Upper lobe of right lung (tissue), 1 donor: ENCODE results near the gene S100A5. TPM values are rescaled to one million over a fixed set of nuclear protein-coding genes. Genes with fewer than 3 reads are reported as not detected.
A peak's percentile ranks its signal among the peaks of the same experiment; 100 is the strongest.

Experiments used
- ATAC-seq: fragments of 200-7000 bp; cut with Tn5 transposase; one replicate; pipeline ENCODE4 v1.9.1; 2020; ENCODE audit warnings: mild to moderate bottlenecking, moderate library complexity
- DNase-seq: peaks from one replicate; pipeline ENCODE4 v3.0.0-alpha.2; 2020
- H3K27ac ChIP-seq: fragments of 200-600 bp; one replicate; pipeline ENCODE4 v1.8.0; 2022
- H3K27me3 ChIP-seq: fragments of 200-600 bp; one replicate; pipeline ENCODE4 v1.8.0; 2022; ENCODE audit warnings: mild to moderate bottlenecking
- H3K36me3 ChIP-seq: fragments of 200-600 bp; one replicate; pipeline ENCODE4 v1.8.0; 2022
- H3K4me1 ChIP-seq: fragments of 200-600 bp; one replicate; pipeline ENCODE4 v1.8.0; 2022
- H3K4me3 ChIP-seq: fragments of 200-600 bp; one replicate; pipeline ENCODE4 v1.8.0; 2022; ENCODE audit warnings: mild to moderate bottlenecking
- H3K9me3 ChIP-seq: fragments of 200-600 bp; one replicate; pipeline ENCODE4 v1.8.0; 2022
- intact Hi-C: fragments of 100-400 bp; cut with DNase I; formaldehyde crosslinking; loops from one replicate; pipeline ENCODE4 v1.11.0; 2022
- total RNA-seq: library from RNA; stranded (reverse); fragmentation: NEBNext Ultra II Directional; extraction: Animal tissue kit (Norgen Biotek cat#: 25700); gene quantifications from one replicate; pipeline ENCODE4 v1.2.1, GENCODE V29; 2021
- TF ChIP-seq, protein P1 (sequence below): fragments of 200-600 bp; IDR thresholded peaks from one replicate; pipeline ENCODE4 v1.8.0; 2022; ENCODE audit warnings: antibody characterized with exemption
- donor health status: DM: no; HTN: yes; CAD: no; lungs with severe emphysema.

Gene S100A5
- total RNA-seq, 1 donor from 2014 or later: not detected

DNA sequence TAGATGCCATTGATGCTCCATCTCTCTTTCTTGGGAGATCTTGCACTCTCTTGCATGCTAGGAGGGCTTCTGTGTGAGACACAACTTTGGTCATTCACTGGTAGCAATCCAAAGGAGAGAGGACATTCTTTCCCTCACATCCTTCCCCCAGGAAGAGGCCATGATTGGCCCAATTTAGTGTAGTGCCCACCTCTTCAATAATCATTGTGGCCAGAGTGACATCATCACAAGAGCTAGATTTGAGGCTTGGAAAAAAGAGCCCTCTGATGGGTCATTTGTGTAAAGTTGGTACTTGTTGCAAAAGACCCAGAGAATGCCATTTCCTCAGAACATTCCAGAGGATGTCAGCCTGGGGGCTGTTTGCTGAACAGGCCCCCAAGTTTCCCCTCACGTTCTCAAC lies 35.2 kb downstream of the S100A5 start:
- no peak for DNase-seq
- Histone ChIP-seq H3K36me3 (no peaks in the 10 kb centered on the region), H3K4me1 (peaks cover 3% of the 10 kb centered on the region), H3K4me3 (no peak overlapping the region), H3K27me3 (no peaks in the 10 kb centered on the region), H3K9me3 (no peaks in the 10 kb centered on the region), H3K27ac (no peak overlapping the region)
- intact Hi-C loops: no loop called here
- ATAC-seq: no peak
- TF ChIP-seq, protein P1, sequence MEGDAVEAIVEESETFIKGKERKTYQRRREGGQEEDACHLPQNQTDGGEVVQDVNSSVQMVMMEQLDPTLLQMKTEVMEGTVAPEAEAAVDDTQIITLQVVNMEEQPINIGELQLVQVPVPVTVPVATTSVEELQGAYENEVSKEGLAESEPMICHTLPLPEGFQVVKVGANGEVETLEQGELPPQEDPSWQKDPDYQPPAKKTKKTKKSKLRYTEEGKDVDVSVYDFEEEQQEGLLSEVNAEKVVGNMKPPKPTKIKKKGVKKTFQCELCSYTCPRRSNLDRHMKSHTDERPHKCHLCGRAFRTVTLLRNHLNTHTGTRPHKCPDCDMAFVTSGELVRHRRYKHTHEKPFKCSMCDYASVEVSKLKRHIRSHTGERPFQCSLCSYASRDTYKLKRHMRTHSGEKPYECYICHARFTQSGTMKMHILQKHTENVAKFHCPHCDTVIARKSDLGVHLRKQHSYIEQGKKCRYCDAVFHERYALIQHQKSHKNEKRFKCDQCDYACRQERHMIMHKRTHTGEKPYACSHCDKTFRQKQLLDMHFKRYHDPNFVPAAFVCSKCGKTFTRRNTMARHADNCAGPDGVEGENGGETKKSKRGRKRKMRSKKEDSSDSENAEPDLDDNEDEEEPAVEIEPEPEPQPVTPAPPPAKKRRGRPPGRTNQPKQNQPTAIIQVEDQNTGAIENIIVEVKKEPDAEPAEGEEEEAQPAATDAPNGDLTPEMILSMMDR: no peak

DNA sequence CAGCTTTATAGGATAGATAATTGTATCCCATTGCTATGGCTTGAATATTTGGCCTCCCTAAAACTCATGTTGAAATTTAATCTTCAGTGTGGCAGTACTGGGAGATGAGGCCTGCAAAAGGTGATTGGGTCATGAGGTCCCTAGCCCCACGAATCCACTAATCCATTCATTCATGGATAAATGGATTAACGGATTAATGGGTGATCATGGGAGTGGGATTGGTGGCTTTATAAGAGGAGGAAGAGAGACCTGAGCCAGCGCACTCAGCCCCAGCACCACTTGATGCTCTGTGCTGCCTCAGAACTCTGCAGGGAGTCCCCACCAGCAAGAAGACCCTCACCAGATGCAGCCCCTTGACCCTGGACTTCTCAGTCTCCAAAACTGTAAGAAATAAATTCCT lies 37.0 kb downstream of the S100A5 start:
- no peak overlapping the region for H3K4me3 ChIP-seq
- TF ChIP-seq, protein P1: no peak
- peaks cover 3% of the 10 kb centered on the region for H3K4me1 ChIP-seq
- no peak for ATAC-seq
- no peaks in the 10 kb centered on the region for H3K9me3 ChIP-seq
- no peaks in the 10 kb centered on the region for H3K27me3 ChIP-seq
- intact Hi-C loops: no loop called here
- no peak overlapping the region for H3K27ac ChIP-seq
- no peaks in the 10 kb centered on the region for H3K36me3 ChIP-seq
- no peak for DNase-seq

DNA sequence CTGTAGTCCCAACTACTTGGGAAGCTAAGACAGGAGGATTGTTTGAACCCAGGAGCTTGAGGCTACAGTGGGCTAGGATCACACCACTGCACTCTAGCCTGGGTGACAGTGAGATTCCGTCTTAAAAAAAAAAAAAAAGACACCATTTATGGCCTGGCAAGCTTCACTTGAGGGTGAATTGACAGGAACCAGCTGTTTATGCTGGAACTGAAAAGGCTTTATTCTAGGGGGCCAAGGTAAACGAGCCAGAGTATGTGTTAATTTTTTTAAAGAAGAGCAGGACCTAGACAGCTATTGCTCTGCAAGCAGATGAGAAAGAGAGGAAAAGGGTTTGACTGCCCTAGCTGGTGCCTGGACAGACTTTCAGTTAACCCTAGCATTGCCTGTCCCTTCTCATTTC lies 42.0 kb downstream of the S100A5 start:
- intact Hi-C loops: loop anchor here (5.0 kb wide), 1 partner anchor 146 kb away; no protein-coding TSS in a partner anchor
- TF ChIP-seq, protein P1: no peak

DNA sequence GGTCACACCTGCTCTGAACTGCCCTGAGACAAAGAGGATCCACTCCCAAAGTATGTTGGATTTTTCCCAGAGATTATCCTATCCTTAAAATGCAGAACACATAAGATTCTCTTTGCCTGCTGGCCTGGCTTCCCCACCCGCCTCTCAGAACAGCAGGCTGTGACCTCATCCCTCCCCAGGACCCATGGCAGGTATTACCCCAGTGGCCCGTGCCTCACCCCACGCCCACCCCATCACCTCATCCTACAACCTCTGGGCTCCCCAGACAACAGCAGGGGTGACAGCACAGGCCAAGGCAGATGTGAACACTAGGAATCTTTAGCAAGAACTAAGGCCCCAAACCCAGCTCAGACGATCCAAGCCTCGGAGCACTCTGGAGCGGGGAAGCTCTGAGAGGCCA lies 45.2 kb downstream of the S100A5 start:
- H3K36me3 ChIP-seq: no peaks in the 10 kb centered on the region
- no peak overlapping the region for H3K27ac ChIP-seq
- H3K27me3 ChIP-seq: no peaks in the 10 kb centered on the region
- intact Hi-C loops: loop anchor here (5.0 kb wide), 1 partner anchor 143 kb away; no protein-coding TSS in a partner anchor
- ATAC-seq: no peak
- TF ChIP-seq, protein P1: no peak
- no peaks in the 10 kb centered on the region for H3K9me3 ChIP-seq
- no peak for DNase-seq
- H3K4me3 ChIP-seq: no peak overlapping the region
- no peaks in the 10 kb centered on the region for H3K4me1 ChIP-seq

More for the DNA sequence above, 42.0 kb downstream of the S100A5 start:
- ATAC-seq (no peak), DNase-seq (no peak)
- Histone ChIP-seq H3K27ac (no peak overlapping the region), H3K4me3 (no peak overlapping the region), H3K4me1 (no peaks in the 10 kb centered on the region), H3K27me3 (no peaks in the 10 kb centered on the region), H3K36me3 (no peaks in the 10 kb centered on the region), H3K9me3 (no peaks in the 10 kb centered on the region)

DNA sequence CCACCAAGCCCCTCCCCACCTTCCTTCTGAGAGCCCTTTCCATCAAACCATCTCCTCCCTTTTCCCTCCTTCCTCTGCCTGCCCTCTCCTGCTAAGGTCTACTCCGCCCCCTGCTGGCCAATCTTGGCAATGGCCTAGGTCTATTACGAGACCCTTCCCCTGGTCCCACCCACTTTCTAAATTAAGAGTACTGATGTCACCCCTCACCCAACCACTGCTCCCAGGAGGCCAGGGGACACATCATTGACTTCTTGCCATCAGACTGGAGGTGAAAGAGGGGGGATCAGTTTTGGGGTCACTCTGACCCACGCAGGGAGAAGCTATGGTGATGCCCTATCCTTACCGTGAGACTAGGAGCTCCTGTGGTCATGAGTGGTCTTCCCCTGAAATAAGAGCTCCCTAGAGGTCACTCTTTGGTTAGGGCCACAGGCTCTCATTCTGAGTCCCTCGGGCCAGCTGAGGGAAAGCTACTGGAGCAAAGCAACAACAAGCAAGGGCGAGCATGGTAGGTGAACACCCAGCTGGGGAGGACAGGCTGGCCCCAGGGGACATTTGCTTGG lies 45.7 kb downstream of the S100A5 start:
- peak; percentile 86 for DNase-seq
- Histone ChIP-seq H3K36me3 (no peaks in the 10 kb centered on the region), H3K27me3 (no peaks in the 10 kb centered on the region), H3K4me1 (no peaks in the 10 kb centered on the region), H3K27ac (no peak overlapping the region), H3K9me3 (no peaks in the 10 kb centered on the region), H3K4me3 (no peak overlapping the region)
- ATAC-seq: peak; percentile 90
- intact Hi-C loops: loop anchor here (5.0 kb wide), 1 partner anchor 143 kb away; no protein-coding TSS in a partner anchor
- TF ChIP-seq, protein P1: peak; percentile 91
